Muscle of arm (tissue), 12 donors: ENCODE data around the gene ARHGEF26. TPM values are rescaled to one million over a fixed set of nuclear protein-coding genes. Genes with fewer than 3 reads are reported as not detected.

ENCODE experiments used
- DNase-seq: peaks from one replicate; pipeline ENCODE4 v3.0.0-alpha.2; 2013
- polyA plus RNA-seq, 12 donors: library from polyadenylated mRNA; unstranded; fragments of 120-200 nt; gene quantifications; one replicate each; pipeline ENCODE4 v1.2.1, GENCODE V29; 2013; ENCODE audit not compliant: insufficient read length in 12 of 12

Gene ARHGEF26
- polyA plus RNA-seq, 12 donors, result 8.8 to 24.9 (median 13.5) TPM; not detected in 1

- DNase-seq, result peak; percentile 30
These were observed 123.5 kb downstream of the ARHGEF26 start for GRCh38 chr3:154244644-154245043.

GRCh38 chr3:154247806-154248415 is 126.7 kb downstream of the ARHGEF26 start:
- no peak for DNase-seq

GRCh38 chr3:154250291-154250690 is 129.1 kb downstream of the ARHGEF26 start:
- DNase-seq, result no peak

GRCh38 chr3:154251610-154252009 is 130.4 kb downstream of the ARHGEF26 start:
- no peak for DNase-seq

GRCh38 chr3:154252759-154253638 is 131.8 kb downstream of the ARHGEF26 start:
- DNase-seq, result peak; percentile 90

- DNase-seq, result no peak
These were observed 133.3 kb downstream of the ARHGEF26 start for GRCh38 chr3:154254527-154254926.

- DNase-seq, result no peak
These were observed 152.2 kb downstream of the ARHGEF26 start for GRCh38 chr3:154273381-154273780.

GRCh38 chr3:154274348-154274747 is 153.2 kb downstream of the ARHGEF26 start:
- DNase-seq, result no peak

GRCh38 chr3:154275292-154275691 is 154.1 kb downstream of the ARHGEF26 start:
- DNase-seq, result no peak

GRCh38 chr3:154275965-154276364 is 154.8 kb downstream of the ARHGEF26 start:
- DNase-seq, result no peak

- DNase-seq, result no peak
These were observed 159.0 kb downstream of the ARHGEF26 start for GRCh38 chr3:154280161-154280560.

- no peak for DNase-seq
These were observed 164.0 kb downstream of the ARHGEF26 start for GRCh38 chr3:154285221-154285620.

GRCh38 chr3:154290187-154290586 is 169.0 kb downstream of the ARHGEF26 start:
- no peak for DNase-seq

GRCh38 chr3:154294016-154294415 is 172.8 kb downstream of the ARHGEF26 start:
- no peak for DNase-seq

- DNase-seq, result no peak
These were observed 180.4 kb downstream of the ARHGEF26 start for GRCh38 chr3:154301561-154301960.

GRCh38 chr3:154304116-154304786 is 183.1 kb downstream of the ARHGEF26 start:
- no peak for DNase-seq

- no peak for DNase-seq
These were observed 183.7 kb downstream of the ARHGEF26 start for GRCh38 chr3:154304936-154305335.

- no peak for DNase-seq
These were observed 186.2 kb downstream of the ARHGEF26 start for GRCh38 chr3:154307363-154307762.
